ENCODE data around the gene CNIH2. TPM values are rescaled to one million over a fixed set of nuclear protein-coding genes. Genes with fewer than 3 reads are reported as not detected.

The CNIH2 gene
- total and polyA plus RNA-seq, 2 of the 13 experiments (the other 11 are each of a cell fraction or from before 2014, with no cell fraction given), result 0.60 to 0.69 TPM

DNA sequence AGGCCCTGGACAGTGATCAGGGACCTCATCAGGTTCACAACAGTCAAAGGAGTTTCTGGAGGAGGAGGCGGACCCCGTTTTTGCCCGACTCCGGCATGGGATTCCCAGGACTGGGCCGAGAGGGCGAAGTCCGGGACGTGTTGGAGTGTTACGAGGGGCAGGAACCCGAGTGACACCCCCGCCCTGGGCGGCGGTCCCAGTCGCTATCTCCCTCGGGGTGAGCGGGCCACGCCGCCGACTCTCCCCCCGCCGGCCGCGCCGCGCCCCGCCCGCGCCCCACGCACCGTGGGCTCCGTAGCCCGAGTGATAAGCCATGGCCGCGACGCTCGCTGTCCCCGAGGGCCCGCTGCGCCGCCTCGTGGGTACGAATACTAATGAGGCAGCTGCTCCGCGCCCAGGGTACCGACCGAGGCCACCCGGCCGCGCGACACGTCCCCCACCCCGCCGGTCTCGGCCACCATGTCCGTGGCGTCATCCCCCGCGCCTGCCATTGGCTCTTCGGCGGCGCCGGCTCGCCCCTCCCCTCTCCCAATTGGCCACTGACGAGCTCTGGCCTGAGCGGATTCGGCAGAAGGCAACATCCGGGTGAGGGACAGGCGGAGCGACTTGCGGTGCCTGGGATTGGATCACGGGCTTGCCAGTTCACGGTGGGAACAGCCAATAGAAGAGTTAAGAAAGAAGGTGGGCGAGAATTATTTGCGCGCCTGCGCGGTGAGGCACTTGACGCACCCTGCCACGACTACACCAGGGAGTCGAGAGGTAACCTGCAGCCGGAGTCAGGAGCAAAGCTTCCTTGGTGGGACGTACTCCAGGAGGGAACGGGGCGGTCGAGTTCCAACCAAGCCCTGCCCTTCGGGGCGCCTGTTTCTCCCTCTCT, 10.9 kb downstream of the CNIH2 start, which contains the start of gene YIF1A (continued):
- TF ChIP-seq CREM (IDR thresholded peaks at IDR 0.05), result peak; percentile 80
- no peak for TF ChIP-seq CREM (CRISPR knock-in tag; IDR thresholded peaks at IDR 0.05)
- no peak for TF ChIP-seq HDAC6 (IDR thresholded peaks at IDR 0.05; ENCODE audit: low read depth, low read length)
- no peak for TF ChIP-seq NONO (IDR thresholded peaks at IDR 0.05)
- peak; percentile 14 for TF ChIP-seq NONO (CRISPR knock-in tag; conservative IDR thresholded peaks at IDR 0.05)
- TF ChIP-seq, protein P1, sequence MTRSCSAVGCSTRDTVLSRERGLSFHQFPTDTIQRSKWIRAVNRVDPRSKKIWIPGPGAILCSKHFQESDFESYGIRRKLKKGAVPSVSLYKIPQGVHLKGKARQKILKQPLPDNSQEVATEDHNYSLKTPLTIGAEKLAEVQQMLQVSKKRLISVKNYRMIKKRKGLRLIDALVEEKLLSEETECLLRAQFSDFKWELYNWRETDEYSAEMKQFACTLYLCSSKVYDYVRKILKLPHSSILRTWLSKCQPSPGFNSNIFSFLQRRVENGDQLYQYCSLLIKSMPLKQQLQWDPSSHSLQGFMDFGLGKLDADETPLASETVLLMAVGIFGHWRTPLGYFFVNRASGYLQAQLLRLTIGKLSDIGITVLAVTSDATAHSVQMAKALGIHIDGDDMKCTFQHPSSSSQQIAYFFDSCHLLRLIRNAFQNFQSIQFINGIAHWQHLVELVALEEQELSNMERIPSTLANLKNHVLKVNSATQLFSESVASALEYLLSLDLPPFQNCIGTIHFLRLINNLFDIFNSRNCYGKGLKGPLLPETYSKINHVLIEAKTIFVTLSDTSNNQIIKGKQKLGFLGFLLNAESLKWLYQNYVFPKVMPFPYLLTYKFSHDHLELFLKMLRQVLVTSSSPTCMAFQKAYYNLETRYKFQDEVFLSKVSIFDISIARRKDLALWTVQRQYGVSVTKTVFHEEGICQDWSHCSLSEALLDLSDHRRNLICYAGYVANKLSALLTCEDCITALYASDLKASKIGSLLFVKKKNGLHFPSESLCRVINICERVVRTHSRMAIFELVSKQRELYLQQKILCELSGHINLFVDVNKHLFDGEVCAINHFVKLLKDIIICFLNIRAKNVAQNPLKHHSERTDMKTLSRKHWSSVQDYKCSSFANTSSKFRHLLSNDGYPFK (CRISPR knock-in tag; IDR thresholded peaks at IDR 0.05; ENCODE audit: borderline replicate concordance), result peak; percentile 86
- peak; percentile 13; the same call in 1 of the 2 replicates for TF ChIP-seq ZNF143 (CRISPR knock-in tag; IDR thresholded peaks at IDR 0.05)
- TF ChIP-seq ZFP62 (CRISPR knock-in tag; IDR thresholded peaks at IDR 0.05), result no peak
- TF ChIP-seq ZNF34 (CRISPR knock-in tag; IDR thresholded peaks at IDR 0.05; ENCODE audit: borderline replicate concordance), result peak; percentile 70; the same call in 1 of the 2 replicates
- TF ChIP-seq KDM4B (CRISPR knock-in tag; IDR thresholded peaks at IDR 0.05), result peak; percentile 80; the same call in 1 of the 2 replicates
- TF ChIP-seq ZNF790 (CRISPR knock-in tag; IDR thresholded peaks at IDR 0.05; ENCODE audit: borderline replicate concordance), result 0 out of 2 replicates have a peak, but pooled peaks have one; percentile 1
- peak; percentile 52 for TF ChIP-seq FOXA3 (CRISPR knock-in tag; IDR thresholded peaks at IDR 0.05)
- no peak for TF ChIP-seq ZNF460 (CRISPR knock-in tag; IDR thresholded peaks at IDR 0.05; ENCODE audit: borderline replicate concordance)
- peak; percentile 96 for TF ChIP-seq SP2 (CRISPR knock-in tag; IDR thresholded peaks at IDR 0.05)
- TF ChIP-seq ZNF441 (CRISPR knock-in tag; IDR thresholded peaks at IDR 0.05; ENCODE audit: borderline replicate concordance), result peak; percentile 60; the same call in 1 of the 2 replicates
- TF ChIP-seq ERF (CRISPR knock-in tag; IDR thresholded peaks at IDR 0.05), result peak; percentile 59
- TF ChIP-seq, protein P2, sequence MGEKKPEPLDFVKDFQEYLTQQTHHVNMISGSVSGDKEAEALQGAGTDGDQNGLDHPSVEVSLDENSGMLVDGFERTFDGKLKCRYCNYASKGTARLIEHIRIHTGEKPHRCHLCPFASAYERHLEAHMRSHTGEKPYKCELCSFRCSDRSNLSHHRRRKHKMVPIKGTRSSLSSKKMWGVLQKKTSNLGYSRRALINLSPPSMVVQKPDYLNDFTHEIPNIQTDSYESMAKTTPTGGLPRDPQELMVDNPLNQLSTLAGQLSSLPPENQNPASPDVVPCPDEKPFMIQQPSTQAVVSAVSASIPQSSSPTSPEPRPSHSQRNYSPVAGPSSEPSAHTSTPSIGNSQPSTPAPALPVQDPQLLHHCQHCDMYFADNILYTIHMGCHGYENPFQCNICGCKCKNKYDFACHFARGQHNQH (CRISPR knock-in tag; IDR thresholded peaks at IDR 0.05), result peak; percentile 39; the same call in 1 of the 2 replicates
- TF ChIP-seq, protein P3, sequence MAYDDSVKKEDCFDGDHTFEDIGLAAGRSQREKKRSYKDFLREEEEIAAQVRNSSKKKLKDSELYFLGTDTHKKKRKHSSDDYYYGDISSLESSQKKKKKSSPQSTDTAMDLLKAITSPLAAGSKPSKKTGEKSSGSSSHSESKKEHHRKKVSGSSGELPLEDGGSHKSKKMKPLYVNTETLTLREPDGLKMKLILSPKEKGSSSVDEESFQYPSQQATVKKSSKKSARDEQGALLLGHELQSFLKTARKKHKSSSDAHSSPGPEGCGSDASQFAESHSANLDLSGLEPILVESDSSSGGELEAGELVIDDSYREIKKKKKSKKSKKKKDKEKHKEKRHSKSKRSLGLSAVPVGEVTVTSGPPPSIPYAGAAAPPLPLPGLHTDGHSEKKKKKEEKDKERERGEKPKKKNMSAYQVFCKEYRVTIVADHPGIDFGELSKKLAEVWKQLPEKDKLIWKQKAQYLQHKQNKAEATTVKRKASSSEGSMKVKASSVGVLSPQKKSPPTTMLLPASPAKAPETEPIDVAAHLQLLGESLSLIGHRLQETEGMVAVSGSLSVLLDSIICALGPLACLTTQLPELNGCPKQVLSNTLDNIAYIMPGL (CRISPR knock-in tag; IDR thresholded peaks at IDR 0.05; ENCODE audit: borderline replicate concordance in 1 of 2, low read depth in 1 of 2), result 0 out of 4 replicates have a peak, but pooled peaks have one; percentile 11 to 48
- 0 out of 2 replicates have a peak, but pooled peaks have one; percentile 46 for TF ChIP-seq KDM3A (CRISPR knock-in tag; IDR thresholded peaks at IDR 0.05; ENCODE audit: low read depth)
- peak in 1 of 2 experiments; percentile 93; a peak in 2 of 4 replicates for TF ChIP-seq POLR2A (IDR thresholded peaks at IDR 0.05; ENCODE audit: insufficient read depth in 1 of 2, low read depth in 2 of 2, low read length in 2 of 2)
- TF ChIP-seq, protein P4, sequence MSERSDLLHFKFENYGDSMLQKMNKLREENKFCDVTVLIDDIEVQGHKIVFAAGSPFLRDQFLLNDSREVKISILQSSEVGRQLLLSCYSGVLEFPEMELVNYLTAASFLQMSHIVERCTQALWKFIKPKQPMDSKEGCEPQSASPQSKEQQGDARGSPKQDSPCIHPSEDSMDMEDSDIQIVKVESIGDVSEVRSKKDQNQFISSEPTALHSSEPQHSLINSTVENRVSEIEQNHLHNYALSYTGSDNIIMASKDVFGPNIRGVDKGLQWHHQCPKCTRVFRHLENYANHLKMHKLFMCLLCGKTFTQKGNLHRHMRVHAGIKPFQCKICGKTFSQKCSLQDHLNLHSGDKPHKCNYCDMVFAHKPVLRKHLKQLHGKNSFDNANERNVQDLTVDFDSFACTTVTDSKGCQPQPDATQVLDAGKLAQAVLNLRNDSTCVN (CRISPR knock-in tag; IDR thresholded peaks at IDR 0.05; ENCODE audit: borderline replicate concordance), result peak; percentile 7; the same call in 1 of the 2 replicates
- TF ChIP-seq RXRA (CRISPR knock-in tag; IDR thresholded peaks at IDR 0.05), result peak; percentile 57
- TF ChIP-seq DR1 (CRISPR knock-in tag; IDR thresholded peaks at IDR 0.05), result peak; percentile 73

Data from HepG2 (cell line).